HUDEP-2 (cell line): ENCODE measurements around the gene OPCML.

Experiments used
- DNase-seq, 76 experiments: peaks; one replicate each; lab custom pipeline; 2025; ENCODE audit not compliant: unreplicated experiment in 76 of 76; lab: John Stamatoyannopoulos, UW

The OPCML gene

GRCh38 chr11:132911186-132911585 lies 621.1 kb downstream of the OPCML start:
- DNase-seq, result no peak

GRCh38 chr11:132910011-132910760 lies 622.1 kb downstream of the OPCML start:
- no peak for DNase-seq

DNA sequence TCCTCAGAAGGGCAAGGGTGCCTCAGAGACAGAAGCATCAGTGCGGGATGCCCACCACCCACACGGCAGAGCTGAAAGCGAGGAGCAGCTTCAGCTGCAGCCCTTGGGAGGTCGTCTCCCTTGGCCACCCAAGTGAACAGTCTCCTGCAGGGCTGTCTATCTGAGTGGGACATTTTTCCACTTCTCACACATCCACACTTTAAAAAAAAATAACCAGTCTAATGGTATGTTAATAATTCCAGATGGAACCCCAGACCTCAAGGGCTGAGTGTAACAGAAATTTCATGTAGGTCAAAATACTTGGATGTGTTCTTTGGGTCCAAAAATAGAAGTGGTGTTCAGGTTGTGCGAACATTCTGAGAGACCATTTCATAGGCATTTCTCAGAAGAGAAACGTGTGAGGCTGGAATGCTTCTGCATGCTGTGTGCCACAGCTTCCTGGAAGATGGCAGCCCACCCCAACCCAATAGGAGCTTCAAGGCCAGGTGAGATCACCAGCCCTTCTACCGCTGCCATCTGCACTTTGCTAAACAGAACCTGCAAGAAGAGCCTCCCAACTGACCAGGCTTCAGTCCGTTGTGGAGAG lies 623.2 kb downstream of the OPCML start:
- DNase-seq, result no peak

DNA sequence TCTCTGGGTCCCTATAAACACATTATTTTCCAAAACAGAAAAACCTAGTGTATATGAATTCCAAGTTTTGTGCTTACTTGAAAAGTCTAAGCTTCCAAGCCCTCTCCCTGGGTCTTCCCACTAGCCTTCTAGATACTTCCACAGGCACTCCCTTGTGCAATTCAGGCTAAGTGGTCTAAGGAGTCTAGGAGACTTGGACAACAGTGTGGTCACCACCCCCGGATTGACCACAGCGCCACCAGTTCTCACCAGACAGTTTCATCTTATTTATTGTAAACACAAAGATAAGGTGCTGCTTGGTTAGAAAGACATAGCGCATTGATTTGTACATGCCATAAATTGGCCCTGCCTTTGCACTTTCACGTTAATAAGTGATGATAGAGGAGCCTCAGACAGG lies 623.9 kb downstream of the OPCML start:
- DNase-seq, result no peak

DNA sequence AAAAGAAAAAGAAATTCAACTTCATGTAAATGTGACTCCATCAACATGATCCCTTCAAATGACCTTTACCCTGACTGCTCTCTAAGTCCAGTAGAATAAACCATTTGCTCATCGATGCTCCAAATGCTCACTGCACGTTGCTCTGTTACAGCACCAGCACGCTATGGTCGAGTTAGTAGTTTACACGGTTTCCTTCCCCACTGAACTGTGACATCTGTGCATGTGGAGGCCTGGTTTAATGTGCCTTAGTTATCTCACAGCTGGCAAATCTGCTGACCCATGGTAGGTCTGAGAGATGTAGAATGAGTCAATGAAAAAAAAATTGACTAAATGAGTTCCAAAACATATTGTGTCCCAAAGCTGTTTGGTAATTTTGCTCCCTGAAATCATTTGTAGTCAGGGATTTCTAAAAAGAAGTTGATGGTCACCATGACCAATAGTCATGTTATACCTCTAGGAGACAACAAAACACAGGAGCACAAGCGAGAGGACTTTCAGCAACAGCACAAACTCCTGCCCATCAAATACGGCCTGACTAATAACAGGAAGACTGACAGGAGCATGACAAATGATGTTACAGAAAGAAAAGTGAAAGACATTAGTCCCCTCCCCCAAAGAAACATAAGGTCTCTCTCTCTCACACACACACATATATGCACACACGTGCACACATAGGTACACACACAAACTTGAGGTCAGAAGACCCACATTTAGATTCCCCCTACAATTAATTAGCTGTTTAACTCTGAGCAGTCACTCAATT lies 624.5 kb downstream of the OPCML start:
- no peak for DNase-seq

GRCh38 chr11:132904607-132905006 lies 627.7 kb downstream of the OPCML start:
- no peak for DNase-seq

- no peak for DNase-seq
Observed at GRCh38 chr11:132904091-132904490, 628.2 kb downstream of the OPCML start.

- no peak for DNase-seq
Observed at GRCh38 chr11:132901638-132902471, 630.4 kb downstream of the OPCML start.

- DNase-seq, result no peak
Observed at GRCh38 chr11:132898676-132899075, 633.6 kb downstream of the OPCML start.

DNA sequence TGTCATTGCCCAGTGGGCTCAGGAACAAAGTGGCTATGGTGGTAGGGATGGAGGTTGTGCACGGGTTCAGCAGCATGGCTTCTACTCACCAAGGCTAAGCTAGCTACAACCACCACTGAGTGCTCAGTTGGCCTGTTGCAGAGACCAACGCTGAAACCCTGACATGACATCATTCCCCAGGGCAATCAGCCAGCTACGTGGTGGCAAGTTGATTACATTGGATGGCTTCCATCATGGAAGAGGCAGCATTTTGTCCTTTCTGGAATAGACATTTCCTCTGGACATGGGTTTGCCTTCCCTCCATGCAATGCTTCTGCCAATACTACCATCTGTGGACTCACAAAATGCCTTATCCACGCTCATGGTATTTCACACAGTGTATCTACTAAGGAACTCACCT lies 634.3 kb downstream of the OPCML start:
- DNase-seq, result no peak

- no peak for DNase-seq
Observed at GRCh38 chr11:132895340-132895739, 637.0 kb downstream of the OPCML start.

- DNase-seq, result no peak
Observed at GRCh38 chr11:132894606-132895005, 637.7 kb downstream of the OPCML start.

- DNase-seq, result no peak
Observed at GRCh38 chr11:132892876-132893275, 639.4 kb downstream of the OPCML start.

DNA sequence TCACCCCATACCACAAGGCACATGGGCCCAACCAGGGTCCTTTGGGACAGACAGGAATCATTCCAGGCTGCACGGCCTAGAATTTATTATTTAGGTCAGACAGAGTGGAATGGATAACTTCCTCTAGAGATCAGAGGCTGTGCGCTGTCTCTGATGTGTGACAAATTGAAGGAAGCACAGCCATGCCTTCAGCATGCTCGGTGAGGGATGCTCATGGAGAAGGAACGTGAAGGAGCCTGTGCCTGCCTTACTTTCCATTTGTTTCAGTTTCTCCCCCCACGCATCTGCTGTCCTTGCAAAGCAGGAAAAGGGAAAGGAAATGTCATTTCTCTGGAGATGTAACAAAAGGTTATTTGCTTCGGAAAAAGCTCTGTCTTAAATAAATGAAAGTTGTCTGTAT lies 644.1 kb downstream of the OPCML start:
- DNase-seq, result no peak

GRCh38 chr11:132886335-132886734 lies 646.0 kb downstream of the OPCML start:
- DNase-seq, result no peak

DNA sequence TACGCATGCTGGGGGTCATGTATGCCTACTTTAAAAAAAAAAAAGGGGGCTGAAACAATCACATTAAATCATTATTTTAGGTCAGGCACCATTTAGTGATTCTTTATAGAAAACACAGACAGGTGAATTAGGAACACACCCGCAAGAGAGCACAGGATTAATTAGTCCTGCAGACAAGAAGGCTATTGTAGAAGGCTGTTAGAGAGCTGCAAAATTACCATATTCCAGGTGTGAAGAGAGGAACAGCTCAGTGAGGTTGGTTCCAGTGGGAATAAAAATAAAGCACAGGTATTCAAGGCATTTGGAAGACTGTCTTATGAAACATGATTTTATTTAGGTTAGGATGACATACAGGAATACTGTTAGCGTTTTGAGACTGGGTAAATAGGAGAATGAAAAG lies 649.1 kb downstream of the OPCML start:
- DNase-seq, result no peak

DNA sequence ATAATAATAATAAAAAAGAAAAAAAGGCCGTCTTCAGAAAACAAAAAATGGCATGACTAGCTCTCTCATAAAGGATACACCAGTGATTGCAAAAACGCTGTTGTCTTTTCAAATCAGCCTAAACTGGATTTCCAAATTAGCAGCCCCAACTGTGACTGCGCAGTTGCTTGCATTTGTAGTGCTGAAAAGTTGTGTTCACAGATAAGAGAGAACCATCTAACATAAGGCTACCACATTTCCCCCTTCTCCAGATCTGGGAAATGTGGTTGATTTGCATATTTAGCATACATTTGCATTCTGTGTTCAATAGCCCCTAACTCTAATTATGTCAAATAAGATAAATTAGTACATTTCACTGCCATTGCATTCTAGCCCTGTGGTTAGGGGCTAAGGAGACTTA lies 650.7 kb downstream of the OPCML start:
- no peak for DNase-seq

GRCh38 chr11:132878111-132878510 lies 654.2 kb downstream of the OPCML start:
- DNase-seq, result no peak

- no peak for DNase-seq
Observed at GRCh38 chr11:132876705-132877104, 655.6 kb downstream of the OPCML start.

DNA sequence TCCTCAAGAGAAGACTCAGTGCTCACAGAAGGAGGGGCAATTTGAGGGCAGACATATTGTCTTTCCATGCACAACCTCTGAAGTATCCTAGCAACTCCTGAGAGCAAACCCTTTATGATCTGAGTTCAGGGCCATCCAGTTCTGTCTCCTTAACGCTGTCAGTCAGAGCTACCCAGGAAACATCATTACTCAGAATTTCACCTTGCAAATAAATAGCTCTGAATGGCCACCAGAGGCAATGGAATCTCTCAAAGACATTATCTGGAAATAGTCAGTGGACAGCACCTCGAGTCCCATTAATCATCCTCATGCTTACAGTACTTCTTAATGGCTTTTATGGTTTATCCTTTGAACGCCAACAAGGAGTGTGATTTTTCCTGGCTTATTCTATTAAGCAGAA lies 656.1 kb downstream of the OPCML start:
- no peak for DNase-seq

GRCh38 chr11:132874638-132875037 lies 657.7 kb downstream of the OPCML start:
- DNase-seq, result no peak
